NCI-H1694 treated with DMSO at 0.1 percent for 48 hours (cell line): ENCODE results near the gene SCN4A.
"Not testable (repeated sequence)": the region's sequence is repeated elsewhere in the genome, so short reads cannot be mapped to it uniquely, and the experiment has no call there.

Experiments
- DNase-seq: peaks from one replicate; lab custom pipeline; 2025; lab: John Stamatoyannopoulos, UW

Gene SCN4A

DNA sequence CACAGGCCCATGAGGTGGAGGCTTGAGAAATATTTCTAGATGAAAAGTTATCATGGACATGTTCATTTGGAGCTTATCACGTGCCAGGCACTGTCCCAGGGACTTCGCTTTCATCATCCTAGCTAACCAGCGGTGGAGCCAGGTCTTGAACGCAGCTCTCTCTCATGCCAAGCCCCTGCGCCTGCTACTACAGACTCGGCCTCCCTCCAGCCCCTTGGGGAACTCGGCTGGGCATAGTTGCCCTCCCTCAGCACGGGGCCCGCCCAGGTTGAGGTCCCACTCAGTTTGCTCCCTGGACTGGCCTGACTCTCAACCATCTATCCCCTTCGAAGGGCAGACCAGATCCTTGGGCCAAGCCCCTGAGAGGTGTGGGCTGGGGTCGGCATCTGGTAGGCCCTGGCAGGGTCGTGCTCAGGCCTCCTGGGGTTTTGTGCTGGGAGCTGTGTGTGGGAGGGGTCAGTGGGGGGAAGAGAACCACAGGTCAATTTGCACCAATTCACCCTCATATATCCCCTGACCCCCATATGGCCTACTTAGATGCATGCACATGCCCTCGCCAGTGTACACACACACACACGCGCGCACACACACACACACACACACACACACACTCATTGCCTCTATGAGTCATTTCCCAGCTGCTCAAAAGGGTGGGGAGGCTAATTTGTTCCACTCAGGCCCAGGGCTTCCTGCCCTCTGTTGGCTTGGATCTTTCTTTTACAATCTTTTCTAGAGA, 12.1 kb upstream of the SCN4A start:
- no peak for DNase-seq

DNA sequence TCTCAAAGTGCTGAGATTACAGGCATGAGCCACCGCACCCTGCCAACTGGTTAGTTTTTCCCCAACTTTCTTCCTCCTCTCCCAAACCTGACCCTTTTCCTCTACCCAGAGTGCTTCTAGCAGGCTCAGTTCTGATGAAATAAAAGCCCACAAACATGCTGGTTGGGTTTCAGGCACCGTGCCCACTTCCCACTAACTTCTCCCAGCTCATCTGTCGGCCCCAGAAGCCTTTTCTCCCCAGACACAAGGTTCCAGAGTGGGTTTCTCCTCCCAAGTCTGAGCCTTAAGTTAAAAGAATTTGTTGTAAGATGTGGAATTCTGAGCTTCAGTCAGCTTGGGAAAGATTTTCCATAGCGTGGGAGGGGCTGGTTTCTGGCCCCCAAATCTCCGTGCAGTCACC, 11.5 kb upstream of the SCN4A start:
- DNase-seq: no peak

DNA sequence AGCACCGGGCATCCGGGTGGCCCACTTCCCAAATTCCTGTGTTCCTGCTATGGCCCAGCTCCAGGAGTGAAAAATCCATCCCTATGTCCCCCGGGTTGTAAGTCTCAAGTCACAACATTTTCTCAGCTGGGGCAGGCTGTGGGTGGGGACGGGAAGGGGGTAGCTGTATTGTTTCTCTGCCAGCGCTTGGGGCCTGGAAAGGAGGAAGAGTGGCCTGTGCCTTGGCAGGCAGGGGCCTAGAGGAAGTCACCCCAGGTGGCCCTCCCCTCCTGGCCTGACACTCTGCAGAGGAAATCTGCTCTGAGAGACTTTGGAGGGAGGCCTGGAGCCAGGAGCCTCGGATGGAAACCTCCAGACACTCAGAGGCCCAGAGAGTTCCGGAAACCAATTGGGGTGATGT, 10.6 kb upstream of the SCN4A start:
- no peak for DNase-seq

DNA sequence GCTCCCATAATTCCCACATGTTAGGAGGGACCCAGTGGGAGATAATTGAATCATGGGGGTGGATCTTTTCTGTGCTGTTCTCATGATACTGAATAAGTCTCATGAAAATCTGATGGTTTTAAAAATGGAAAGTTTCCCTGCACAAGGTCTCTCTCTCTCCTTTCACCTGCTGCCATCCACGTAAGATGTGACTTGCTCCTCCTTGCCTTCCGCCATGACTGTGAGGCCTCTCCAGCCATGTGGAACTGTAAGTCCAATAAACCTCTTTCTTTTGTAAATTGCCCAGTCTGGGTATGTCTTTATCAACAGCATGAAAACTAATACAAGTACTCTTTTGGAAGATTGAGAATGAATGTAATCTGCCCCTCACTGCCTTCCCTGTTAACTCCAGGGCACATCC, 9.9 kb upstream of the SCN4A start:
- not testable (repeated sequence) for DNase-seq

DNA sequence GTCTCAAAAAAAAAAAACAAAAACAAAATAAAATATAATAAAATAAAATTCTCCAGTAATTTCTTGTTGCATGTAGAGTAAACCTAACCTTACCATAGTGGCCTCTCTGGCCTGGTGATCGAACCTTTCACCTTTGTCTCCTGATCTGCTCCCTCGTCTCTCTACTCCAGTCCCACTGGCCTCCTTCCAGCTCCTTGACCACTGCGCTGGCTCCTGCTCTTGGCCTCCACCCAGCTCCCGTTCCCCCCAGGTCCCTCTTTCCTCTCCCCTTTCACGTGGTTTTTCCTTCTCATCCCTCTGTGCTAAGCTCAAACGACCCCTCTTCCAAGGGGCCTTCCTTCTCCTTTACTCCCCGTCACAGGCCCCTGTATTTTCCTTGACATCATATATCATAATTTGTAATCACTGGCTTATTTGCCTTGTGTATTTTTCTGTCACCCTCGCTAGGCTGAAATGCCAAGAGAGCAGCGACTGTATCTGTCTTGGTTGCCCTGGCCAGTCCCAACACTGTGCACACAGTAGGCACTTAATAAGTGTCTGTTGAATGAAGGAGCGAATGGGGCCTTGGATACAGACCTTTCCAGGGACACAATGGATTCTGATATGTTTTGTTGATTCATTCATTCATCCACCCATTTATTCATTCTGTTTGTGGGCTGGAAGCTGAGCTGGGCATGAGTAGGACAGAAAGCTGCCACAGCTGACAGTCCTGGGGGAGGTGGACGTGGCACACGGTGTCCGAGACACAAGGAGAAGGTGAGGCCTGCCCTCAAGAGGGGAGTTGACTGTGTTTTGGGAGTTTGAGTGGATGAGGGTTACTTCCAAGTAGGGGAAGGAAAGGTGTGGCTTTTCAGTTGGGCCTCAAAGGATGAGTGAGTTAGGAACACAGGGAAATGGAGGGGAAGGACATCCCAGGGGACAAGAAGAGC, 5.8 kb upstream of the SCN4A start:
- no peak for DNase-seq

DNA sequence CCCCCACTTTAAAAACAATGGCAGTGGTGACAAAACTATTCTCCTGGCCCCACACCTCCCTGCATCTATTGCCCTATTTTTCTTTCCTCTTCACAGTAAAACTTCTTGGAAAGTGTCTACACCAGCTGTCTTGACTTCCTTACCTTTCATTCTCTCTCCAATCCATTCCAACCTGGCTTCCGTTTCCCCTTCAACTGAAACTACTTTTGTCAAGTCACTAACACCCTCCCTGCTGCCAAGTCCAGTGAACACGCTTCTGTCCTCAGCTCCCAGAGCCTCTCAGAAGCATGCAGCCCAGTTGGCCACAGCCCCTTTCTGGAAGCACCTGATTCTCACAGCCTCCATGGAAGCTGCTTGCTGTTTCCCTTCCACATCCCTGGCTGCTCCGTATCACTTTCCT, 4.0 kb upstream of the SCN4A start:
- DNase-seq: no peak

DNA sequence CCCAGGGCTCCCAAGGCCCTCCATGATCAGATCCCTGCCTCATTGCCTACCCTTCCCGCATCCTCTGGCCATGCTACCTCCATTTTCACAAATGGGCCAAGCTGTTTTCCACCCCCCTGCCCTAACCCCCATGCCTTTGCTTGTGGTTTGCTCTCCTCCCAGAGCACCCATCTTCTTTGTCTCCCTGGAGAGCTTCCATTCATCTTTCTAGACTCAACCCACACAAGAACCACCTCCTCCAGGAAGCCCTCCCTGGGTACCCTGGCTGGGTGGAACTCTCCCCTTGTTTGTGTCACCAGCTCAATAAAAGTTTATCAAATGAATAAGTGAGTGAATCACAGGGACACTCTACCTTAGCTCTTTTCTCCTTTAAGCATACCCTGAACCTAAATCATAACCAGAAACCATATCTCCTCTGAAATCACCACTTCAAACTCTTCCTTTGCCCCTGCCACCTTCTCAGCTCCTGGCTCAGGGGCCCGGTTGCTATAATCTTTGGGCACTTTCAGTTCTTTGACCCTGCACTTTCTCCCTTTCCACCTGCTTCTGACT, 2.9 kb upstream of the SCN4A start:
- DNase-seq: no peak

DNA sequence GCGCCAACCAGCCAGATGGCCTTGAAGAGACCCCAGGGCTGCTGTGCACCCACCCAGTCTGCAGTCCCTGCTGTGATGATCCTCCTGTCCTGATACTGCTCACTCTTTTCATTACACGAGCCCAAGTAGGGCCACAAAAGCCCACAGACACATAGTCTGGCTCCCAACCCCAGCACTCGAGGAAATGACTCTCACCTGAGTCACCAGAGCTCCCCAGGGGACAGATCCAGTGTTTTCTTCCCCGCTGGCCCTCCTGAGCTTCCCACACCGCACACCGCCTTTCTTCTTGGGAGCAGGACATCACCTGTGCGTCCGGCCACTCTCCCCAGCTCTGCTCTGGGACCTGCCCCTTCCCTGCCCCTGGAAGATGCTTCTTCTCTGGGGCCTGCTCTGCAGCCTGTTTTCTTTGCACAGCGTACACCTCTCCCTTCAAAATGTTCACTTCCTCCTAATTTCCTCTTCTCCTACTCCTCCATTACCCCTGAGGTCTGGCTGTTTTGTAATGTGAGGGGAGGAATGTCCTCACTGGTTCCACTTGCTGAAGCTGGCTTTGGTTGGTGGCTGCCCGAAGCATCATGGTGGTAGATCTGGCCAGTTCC, 2.0 kb upstream of the SCN4A start:
- no peak for DNase-seq

DNA sequence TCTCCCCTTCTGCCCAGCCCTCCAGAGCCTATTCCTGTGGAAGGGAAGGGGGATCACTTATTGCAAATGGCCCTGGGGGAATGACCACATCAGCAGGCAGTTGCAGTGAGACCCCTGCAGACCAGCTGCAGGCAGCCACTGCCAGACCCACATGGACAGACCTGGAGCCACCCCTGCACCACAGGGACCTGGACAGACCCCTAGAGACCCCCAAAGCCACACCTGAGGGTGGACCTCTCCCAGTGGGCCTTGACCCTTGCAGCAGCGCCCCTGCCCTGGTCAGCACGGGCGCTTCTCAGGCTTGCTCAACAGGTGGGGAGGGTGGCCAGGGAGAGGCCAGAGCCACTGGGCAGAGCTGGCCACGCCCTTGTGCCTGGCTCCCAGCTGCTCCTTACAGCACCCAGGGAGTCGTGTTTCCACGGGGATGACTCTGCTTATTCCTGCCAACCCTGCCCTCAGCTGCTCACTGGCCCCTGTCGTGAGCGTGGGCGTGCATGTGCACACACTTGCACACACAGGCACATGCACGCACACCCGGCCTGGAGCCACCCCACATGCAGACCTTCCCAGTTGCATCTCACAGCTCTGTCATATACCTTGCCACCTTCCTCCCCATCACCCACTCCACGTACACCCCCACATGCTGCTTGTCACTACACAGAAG, 1.3 kb upstream of the SCN4A start:
- DNase-seq: no peak

DNA sequence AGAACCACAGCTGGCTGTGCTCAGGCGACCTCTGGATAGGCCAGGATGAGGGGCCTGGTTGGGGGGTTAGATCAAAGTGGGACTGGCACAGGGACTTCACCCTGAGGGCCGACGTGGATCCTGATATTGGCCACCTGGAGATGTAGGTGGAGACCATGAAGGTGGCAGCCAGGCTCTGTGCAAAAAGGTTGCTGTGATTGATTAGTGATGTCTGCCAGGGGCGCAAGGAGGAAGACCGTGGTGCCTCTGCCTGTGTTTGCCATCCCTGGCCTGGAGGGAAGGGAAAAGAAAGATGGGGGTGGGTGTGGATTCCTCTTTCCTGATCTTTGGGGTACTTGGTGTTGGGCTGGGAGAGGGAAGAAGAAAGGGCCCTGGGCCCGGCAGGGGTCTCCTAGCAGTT, 529 bp upstream of the SCN4A start:
- no peak for DNase-seq

DNA sequence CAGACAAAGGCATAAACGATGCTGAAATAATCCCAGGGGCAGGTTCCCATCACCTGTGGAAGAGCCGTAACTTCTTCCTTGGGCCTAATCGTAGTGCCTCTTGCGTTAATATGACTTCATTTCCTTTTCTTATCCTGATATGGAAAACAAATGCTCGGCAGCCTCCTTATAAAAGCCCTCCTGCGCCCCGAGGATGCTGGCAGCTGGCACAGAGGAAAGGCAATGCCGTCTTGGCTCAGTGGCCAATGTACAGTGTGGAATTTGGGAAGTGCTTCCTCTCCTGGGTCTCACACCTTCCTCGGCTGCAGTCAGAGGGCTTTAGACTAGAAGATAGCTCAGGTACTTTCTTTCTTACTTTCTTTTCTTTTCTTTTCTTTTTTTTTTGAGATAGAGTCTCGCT, 3.4 kb downstream of the SCN4A start:
- no peak for DNase-seq

DNA sequence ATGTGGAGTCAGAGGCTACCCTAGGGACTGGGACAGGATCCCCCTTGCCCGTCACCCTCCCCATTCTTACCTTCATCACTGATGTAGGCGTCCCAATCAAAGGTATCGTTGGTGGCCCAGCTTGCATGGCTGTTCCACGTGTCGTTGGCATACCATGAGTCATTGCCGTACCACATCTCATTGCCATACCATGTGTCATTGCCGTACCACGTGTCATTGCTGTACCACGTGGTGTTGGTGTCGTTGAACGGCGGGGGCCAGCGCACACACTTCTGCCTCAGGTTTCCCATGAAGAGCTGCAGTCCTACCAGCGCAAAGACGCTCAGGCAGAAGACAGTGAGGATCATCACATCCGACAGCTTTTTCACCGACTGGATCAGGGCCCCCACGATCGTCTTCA, 4.8 kb downstream of the SCN4A start:
- DNase-seq: no peak

DNA sequence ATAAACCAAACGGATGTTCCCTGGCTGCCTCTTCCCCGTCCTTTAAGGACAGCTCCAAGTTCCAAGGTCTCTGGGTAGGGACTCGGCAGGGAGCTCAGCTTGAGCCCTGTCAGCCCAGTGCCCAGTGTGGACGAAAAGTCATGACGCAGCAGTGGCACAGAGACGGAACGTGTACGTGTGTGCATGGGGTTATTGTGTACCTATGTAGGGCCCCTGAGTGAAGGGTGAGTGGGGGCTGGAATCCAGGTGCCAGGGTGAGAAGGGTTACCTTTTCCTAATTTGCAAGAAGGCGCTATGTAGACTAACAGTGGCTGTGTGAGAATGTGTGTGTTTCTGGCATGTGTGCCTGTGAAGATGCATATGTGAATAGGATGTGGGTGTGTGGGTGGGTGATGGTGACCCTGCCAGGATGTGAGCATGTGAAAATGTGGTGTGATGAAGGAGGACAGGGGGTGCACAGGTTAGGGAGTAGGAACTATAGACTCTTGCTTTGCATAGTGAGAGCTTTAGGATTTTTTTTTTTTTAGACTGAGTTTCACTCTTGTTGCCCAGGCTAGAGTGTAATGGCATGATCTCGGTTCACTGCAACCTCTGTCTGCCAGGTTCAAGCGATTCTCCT, 6.0 kb downstream of the SCN4A start:
- no peak for DNase-seq

DNA sequence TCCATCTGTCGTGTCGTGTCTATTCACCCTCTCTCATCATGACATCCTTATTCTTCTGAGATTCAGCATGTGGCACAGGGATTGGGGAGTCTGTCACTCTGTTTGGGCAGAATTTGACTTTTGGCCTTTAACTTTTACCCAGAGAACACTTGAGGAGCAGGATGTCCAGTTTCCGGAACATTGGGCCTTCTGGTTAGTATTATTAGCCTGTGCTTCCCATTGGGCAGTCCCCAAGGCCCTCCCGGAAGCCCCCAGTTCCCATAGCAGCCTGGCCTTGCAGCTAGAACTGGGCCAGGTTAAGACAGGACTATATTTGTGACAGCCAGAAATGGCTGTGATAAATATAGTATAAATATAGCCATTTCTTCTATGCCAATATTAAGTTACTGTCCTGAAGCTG, 9.6 kb downstream of the SCN4A start:
- DNase-seq: no peak

DNA sequence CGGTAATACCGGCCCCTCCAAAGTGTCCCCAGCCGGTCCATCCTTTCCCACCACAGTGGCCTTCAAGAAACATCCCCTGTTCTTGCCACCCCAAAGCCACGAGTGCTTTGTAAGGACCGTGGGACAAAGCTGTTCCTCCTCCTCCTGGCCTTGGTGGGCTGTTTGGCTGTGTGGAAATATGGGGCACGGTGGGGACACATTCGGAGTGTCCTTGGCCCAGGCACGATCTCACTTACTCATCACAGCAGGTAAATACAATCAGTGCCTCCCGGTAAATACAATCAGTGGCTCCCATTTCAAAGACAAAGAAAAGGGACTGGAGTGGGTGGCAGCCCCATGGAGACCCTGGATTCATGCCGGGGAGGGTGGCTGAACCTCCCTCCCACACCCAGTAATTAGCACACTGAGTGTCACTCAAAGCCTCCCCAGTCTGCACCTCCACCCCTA, 10.4 kb downstream of the SCN4A start:
- no peak for DNase-seq

DNA sequence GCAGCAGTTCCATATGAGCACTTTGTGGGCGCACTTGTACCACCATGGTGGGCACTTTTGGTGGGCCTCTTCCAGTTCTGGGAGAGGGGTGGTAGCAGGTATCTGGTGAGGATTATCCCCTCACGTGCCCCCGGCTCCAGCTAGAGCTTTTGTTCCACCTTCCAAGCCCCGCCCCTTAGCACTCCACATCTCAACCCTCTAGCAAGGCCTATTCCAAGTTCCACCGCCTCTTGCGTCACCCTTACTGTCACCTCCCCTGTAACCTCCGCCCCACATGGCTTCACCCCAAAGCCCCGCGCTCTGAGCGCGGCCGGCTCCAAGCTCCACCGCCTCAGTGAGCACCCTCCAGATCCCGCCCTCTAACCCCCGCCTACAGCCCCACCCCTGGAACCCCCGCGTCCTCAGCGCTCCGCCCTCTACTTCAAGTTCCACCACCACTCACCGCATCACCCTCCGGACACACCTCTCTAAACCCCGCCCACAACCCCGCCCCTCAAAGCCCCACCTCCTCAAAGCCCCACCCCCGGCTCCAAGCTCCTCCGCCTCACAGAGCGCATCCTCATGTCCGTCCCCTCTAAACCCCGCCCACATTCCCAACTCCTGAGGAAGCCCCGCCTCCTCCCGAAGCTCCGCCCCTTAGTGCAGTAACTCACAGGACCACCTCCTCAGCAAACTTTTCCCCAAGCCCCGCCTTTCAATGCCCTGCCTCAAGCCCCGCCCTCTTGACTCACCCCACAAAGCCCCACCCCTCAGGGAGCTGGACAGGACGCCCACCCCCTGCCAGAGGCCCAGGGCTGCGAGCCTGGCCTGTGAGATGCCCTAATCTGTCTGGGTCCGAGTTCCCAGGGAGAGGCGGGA, 11.1 kb downstream of the SCN4A start:
- no peak for DNase-seq

DNA sequence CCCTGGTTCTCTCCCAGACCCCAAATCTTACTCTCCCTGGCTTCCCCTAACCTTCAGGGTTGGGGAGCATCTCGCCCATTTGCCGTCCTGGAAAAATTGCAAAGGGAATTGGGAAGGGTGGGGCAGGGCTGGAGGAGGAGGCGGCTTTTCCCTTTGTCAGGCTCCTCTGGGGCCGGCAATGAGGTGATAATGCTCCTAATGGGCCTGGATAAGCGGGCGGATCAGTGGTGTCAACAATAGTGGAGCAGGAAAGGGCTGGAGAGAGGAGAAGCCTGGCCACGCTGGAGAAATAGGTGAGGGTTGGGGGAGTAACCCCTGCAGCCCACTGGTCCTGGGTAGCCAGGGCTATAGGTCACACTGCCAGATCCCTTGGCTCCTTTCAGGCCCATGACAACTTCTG, 12.3 kb downstream of the SCN4A start:
- no peak for DNase-seq

DNA sequence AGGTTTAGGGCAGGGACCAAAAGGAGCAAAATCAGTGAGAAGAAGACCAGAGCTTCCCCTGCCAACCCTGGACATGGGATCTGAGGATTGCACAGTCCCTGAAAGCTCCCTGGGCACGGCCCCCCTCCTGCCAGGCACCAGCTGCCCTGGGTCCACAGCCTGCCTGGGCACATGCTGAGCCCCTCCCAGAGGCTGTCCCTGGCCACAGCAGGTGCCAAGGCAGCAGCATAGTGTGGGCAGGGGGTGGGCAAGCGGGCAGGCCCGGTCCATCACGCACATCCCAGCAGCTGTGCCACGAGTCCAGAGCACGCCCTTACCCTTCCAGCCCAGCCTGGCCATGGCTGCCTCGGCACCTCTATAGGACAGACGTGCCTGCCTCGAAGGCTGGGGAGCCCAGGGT, 12.7 kb downstream of the SCN4A start:
- no peak for DNase-seq

DNA sequence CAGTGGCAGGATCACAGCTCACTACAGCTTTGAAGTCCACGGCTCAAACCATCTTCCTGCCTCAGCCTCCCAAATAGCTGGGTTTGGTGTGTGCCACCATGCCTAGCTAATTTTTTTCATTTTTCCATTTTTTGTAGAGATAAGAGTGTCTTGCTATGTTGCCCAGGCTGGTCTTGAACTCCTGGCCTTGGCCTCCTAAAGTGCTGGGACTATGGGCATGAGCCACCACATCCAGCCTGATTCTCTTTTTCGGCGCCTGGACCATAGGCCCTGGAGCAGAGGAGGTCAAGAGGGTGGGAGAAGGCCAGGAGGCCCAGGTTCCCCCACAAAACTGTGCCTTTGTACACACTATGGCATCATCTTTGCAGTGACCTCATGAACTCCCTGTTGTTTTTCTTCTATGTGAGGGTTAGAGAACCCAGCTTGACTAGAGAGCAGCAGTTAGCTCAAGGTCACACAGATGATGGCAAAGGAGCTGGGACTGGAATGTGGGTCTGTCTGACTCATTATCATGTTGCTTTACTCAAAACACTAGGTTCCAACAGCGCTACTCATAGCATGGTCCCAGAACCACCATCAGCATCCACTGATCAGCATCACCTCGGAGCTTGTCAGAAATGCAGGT, 16.3 kb downstream of the SCN4A start:
- no peak for DNase-seq

DNA sequence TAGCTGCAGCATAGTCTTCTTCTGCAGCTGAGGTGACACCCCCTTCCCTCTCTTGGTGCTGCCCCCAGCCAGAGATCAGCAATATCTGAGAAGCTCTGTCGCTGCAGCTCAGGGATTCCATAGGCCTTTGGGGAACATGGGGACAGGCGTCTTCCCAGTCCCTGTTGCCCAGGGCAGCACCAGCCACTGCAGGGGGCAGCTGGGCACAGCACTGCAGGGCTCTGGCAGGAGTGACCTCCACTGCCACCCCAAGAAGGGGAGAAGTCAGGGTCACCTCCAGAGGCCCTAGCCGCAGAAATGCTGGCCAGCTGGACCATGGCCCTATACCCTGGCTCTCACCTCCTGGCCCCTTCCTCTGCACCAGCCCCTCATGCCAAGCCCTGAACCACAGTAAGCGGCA, 16.9 kb downstream of the SCN4A start:
- no peak for DNase-seq
